ENCODE data around the gene ZBTB40. TPM values are rescaled to one million over a fixed set of nuclear protein-coding genes. Genes with fewer than 3 reads are reported as not detected.

Gene ZBTB40
- total and polyA plus RNA-seq, 8 donors = 2.1 to 39.3 (median 14.0) TPM

DNA sequence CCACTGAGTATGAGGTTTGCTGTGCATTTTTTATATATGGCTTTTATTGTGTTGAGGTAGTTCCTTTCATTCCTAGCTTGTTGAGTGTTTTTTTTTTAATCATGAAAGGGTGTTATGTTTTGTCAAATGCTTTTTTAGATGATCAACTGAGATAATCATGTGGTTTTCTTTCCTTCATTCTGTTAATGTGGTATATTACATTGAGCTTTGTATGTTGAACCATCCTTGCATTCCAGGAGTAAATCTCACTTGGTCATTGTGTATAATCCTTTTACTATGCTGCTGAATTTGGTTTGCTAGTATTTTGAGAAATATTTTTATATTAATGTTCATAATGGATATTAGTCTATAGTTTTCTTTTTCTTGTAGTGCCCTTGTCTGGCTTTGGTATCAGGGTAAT, 11.1 kb upstream of the ZBTB40 start:
- H3K4me1 ChIP-seq = no peaks in the 10 kb centered on the region
- intact Hi-C loops (cut with DNase I; ENCODE audit: low total_unique reads) = no loop called here
- no peak overlapping the region for H3K27ac ChIP-seq
- DNase-seq = no peak
- no peak overlapping the region for H3K4me3 ChIP-seq
- H3K9me3 ChIP-seq = peaks cover 5 to 27% (median 16%) of the 10 kb centered on the region in 4 donors
- H3K27me3 ChIP-seq = no peaks in the 10 kb centered on the region
- no peaks in the 10 kb centered on the region for H3K36me3 ChIP-seq
- no peak for TF ChIP-seq EP300 (IDR thresholded peaks at IDR 0.05)
- TF ChIP-seq POLR2AphosphoS5 (IDR thresholded peaks at IDR 0.05) = no peak
- TF ChIP-seq POLR2A (IDR thresholded peaks at IDR 0.05) = no peak
- TF ChIP-seq, protein P1, sequence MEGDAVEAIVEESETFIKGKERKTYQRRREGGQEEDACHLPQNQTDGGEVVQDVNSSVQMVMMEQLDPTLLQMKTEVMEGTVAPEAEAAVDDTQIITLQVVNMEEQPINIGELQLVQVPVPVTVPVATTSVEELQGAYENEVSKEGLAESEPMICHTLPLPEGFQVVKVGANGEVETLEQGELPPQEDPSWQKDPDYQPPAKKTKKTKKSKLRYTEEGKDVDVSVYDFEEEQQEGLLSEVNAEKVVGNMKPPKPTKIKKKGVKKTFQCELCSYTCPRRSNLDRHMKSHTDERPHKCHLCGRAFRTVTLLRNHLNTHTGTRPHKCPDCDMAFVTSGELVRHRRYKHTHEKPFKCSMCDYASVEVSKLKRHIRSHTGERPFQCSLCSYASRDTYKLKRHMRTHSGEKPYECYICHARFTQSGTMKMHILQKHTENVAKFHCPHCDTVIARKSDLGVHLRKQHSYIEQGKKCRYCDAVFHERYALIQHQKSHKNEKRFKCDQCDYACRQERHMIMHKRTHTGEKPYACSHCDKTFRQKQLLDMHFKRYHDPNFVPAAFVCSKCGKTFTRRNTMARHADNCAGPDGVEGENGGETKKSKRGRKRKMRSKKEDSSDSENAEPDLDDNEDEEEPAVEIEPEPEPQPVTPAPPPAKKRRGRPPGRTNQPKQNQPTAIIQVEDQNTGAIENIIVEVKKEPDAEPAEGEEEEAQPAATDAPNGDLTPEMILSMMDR (IDR thresholded peaks at IDR 0.05) = no peak

DNA sequence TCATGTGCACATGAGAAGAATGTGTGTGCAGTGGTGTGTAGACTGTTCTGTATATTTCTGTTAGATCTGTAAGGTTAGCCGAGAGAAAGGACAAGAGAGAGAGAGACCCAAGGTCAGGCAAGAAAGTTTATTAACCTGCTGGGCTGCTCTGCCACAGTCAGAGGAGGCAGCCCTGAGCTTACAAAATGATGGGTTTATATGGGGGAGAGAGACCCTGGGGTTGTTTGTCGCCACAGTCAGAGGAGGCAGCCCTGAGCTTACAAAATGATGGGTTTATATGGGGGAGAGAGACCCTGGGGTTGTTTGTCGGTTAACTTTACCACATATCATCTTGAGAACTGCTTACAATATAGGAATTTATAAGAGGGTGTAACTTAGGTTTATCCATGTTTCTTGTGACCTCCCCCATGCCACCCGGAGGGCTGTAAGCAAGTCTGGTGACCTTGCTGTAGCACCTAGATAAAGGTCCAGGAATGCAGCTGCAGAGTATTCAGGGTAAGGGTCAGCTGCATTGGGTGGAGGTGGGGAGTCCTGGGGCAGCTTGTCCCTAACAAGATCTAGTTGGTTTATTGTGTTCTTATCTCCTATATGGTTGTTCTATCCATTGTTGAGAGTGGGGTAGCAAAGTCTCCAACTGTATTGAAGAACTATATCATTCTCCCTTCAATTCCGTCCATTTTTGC, 9.3 kb upstream of the ZBTB40 start:
- peaks cover 5 to 27% (median 16%) of the 10 kb centered on the region in 4 donors for H3K9me3 ChIP-seq
- H3K4me1 ChIP-seq = peaks cover 0 to 5% (median 2%) of the 10 kb centered on the region in 4 donors
- peak in 1 of 2 donors; percentile 43 for DNase-seq
- intact Hi-C loops (cut with DNase I; ENCODE audit: low total_unique reads) = no loop called here
- no peaks in the 10 kb centered on the region for H3K27me3 ChIP-seq
- no peak overlapping the region for H3K27ac ChIP-seq
- WGBS, 5 donors = 37 to 44% (median 42%) methylated on average over 5 of the region's 5 CpGs
- no peak overlapping the region for H3K4me3 ChIP-seq
- TF ChIP-seq EP300 (IDR thresholded peaks at IDR 0.05) (no peak), POLR2A (IDR thresholded peaks at IDR 0.05) (no peak), POLR2AphosphoS5 (IDR thresholded peaks at IDR 0.05) (no peak)
- TF ChIP-seq, protein P1 (IDR thresholded peaks at IDR 0.05) = no peak
- H3K36me3 ChIP-seq = no peaks in the 10 kb centered on the region

DNA sequence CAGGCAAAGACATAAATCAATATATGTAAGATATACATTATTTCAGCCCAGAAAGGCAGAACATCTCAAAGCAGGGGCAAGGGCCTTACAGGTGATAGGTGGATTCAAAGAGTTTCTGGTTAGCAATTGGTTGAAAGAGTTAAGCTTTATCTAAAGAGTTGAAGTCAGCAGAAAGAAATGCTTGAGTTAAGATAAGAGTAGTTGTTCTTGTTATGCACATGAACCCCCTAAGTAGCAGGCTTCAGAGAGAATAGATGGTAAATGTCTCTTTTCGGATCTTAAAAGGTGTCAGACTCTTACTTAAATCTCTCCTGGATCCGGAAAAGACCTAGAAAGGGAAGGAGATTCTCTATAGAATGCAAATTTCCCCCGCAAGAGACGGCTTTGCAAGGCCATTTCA, 8.3 kb upstream of the ZBTB40 start:
- intact Hi-C loops (cut with DNase I; ENCODE audit: low total_unique reads) = no loop called here
- TF ChIP-seq EP300 (IDR thresholded peaks at IDR 0.05) (no peak), POLR2AphosphoS5 (IDR thresholded peaks at IDR 0.05) (no peak), POLR2A (IDR thresholded peaks at IDR 0.05) (no peak)
- TF ChIP-seq, protein P1 (IDR thresholded peaks at IDR 0.05) = no peak
- Histone ChIP-seq H3K9me3 (peaks cover 5 to 27% (median 16%) of the 10 kb centered on the region in 4 donors), H3K4me3 (no peak overlapping the region), H3K36me3 (no peaks in the 10 kb centered on the region), H3K27me3 (no peaks in the 10 kb centered on the region), H3K27ac (no peak overlapping the region), H3K4me1 (peaks cover 0 to 13% (median 9%) of the 10 kb centered on the region in 4 donors)
- WGBS, 5 donors = 55 to 70% (median 65%) methylated on average over 4 of the region's 4 CpGs
- no peak for DNase-seq

DNA sequence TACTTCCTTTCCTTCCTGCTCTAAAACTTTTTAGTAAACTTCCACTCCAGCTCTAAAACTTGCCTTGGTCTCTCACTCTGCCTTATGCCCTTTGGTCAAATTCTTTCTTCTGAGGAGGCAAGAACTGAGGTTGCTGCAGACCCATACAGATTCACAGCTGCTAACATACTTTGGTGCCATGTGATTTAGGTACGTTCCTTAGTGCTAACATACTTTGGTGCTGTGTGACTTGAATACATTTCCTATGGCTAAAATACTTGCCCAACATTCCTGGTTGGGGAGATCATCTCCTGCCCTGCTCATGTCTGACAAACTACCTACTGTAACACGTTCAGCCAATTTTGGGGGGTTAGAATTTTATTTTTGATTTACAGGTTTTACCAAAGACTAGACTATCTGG, 6.8 kb upstream of the ZBTB40 start:
- Histone ChIP-seq H3K36me3 (no peaks in the 10 kb centered on the region), H3K4me3 (no peak overlapping the region), H3K9me3 (peaks cover 0 to 14% (median 11%) of the 10 kb centered on the region in 4 donors), H3K27me3 (no peaks in the 10 kb centered on the region), H3K27ac (no peak overlapping the region), H3K4me1 (peaks cover 0 to 13% (median 9%) of the 10 kb centered on the region in 4 donors)
- no peak for DNase-seq
- TF ChIP-seq EP300 (IDR thresholded peaks at IDR 0.05) (no peak), POLR2A (IDR thresholded peaks at IDR 0.05) (no peak), POLR2AphosphoS5 (IDR thresholded peaks at IDR 0.05) (no peak)
- TF ChIP-seq, protein P1 (IDR thresholded peaks at IDR 0.05) = no peak
- 84 to 96% (median 91%) methylated on average over 2 of the region's 2 CpGs for WGBS, 5 donors
- intact Hi-C loops (cut with DNase I; ENCODE audit: low total_unique reads) = no loop called here
